Right forelimb (tissue), 1 donor: ENCODE data around the gene TCHH.
"Not testable (repeated sequence)": the region's sequence is repeated elsewhere in the genome, so short reads cannot be mapped to it uniquely, and the experiment has no call there.

Experiments
- DNase-seq: peaks from one replicate; pipeline ENCODE4 v3.0.0-alpha.2; 2018

Gene TCHH

GRCh38 chr1:152110860-152111514 lies 4.3 kb downstream of the TCHH start:
- peak; percentile 59 for DNase-seq

- peak; percentile 49 for DNase-seq
Measured at GRCh38 chr1:152110365-152110859, 4.8 kb downstream of the TCHH start.

DNA sequence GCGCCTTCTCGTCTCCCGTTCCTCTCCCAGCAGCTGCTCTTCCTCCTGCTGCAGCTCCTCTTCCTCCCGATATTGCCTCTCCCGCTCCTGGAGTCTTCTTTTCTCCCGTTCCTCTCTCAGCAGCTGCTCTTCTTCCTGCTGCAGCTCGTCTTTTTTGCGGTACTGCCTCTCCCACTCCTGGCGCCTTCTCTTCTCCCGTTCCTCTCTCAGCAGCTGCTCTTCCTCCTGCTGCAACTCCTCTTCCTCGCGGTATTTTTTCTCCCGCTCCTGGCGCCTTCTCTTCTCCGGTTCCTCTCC lies 5.3 kb downstream of the TCHH start:
- no peak for DNase-seq

DNA sequence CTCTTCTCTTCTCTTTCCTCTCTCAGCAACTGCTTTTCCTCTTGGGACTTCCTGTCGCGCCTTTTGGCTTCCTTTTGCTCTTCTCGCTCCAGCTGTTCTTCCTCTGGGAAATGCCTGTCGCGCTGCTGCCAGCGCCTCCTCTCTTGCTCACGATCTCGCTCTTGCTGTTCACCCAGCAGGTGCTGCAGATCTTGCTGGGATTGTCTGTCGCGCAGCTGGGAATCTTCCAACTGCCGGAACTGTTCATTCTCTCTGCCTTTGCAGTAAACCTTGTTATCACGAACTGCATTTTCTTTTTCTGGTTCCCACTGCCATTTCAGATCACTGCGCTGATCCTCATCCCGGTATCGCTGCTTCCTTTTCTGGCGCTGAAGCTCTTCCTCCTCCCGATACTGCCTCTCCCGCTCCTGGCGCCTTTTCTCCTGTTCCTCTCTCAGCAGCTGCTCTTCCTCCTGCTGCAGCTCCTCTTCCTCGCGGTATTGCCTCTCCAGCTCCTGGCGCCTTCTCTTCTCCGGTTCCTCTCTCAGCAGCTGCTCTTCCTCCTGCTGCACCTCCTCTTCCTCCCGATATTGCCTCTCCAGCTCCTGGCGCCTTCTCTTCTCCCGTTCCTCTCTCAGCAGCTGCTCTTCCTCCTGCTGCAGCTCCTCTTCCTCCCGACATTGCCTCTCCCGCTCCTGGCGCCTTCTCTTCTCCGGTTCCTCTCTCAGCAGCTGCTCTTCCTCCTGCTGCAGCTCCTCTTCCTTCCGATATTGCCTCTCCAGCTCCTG lies 5.8 kb downstream of the TCHH start:
- no peak for DNase-seq

DNA sequence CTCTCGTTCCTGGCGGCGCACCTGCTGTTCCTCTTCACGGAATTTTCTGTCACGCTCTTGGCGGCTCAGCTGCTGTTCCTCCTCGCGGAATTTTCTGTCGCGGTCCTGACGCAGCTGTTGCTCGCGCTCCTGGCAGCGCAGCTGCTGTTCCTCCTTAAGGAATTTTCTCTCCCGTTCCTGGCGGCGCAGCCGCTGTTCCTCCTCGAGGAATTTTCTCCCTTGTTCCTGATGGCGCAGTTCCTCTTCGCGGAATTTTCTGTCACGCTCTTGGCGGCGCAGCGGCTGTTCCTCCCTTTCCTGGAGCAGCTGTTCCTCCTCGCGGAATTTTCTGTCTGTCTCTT lies 6.4 kb downstream of the TCHH start:
- DNase-seq = no peak

- DNase-seq = no peak
Measured at GRCh38 chr1:152107984-152108881, 7.0 kb downstream of the TCHH start.

GRCh38 chr1:152107031-152107983 lies 7.9 kb downstream of the TCHH start:
- no peak for DNase-seq

DNA sequence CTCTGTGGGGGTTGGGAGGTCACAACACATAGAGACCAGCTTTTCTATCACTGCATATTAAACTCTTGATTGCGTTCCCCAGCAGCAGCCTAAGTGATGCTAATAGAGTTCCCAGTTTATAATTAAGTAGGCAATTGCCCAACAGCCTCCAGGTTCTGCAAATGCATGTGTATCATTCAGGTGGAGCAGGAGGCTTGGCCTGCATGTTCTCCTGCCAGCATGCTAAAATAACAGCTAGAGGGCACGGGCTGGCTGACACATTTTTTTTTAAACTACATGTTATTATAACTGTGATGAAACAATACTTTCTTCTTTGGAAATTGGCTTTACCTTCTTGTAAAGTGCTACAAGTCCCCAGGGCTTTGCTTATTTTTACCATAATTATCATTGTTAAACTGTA lies 10.4 kb downstream of the TCHH start:
- DNase-seq = no peak

GRCh38 chr1:152096931-152097330 lies 18.3 kb downstream of the TCHH start:
- no peak for DNase-seq

DNA sequence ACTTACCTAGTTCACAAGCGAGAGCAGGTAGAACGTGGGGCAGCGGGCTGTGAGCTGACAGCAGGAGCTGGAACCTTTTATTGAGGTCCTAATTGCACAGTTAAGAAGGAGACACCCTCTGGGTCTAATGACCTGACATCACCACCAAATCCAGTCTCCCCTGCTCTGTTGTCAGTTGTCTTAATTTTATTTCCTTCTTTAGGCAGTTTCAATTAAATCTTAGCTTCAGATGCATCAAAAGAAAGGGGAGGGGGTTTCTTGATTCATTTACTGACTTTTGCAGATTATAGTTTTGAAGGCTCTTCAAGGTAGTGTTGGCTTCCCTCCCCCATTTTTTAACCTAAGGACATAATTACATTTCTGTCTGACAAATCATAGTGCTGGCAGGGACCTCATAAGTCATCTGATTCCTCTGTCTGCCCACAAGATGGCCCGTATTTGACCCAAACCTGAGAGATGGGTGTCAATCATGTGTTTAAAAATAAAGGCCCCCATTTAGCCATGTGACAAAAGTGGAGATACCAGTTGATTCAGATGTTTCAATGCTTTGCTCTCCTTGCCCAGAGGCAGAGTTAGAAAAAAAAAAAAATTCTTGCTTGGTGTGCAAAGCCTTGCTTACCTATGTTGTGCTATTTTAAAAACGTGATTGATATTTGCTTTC lies 26.1 kb downstream of the TCHH start, which contains the start of gene TCHHL1:
TCHHL1 (minus strand) TSS at position 51 of the 661 bp plus-strand sequence. CDS start 921 bp downstream, outside the sequence.
- no peak for DNase-seq

DNA sequence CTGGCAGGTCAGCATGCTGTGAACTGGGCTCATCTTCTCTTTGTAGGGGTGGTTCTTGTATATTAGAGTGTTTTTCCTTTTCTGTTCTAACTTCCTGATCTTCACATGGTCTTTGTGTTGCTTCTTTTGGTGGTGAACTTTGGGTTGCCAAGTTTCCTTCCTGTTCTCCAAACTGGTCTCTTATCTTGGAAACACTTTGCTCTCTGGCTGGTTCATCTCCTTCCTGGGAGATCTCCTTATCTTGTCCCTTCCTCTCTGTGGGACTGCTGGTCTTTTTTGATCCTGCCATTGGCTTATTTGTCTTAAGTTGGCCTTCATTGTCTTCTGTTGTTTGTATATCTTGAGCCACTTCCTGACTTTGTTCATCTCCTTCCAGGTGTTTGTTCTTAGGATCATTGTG lies 28.5 kb downstream of the TCHH start:
- DNase-seq = no peak

DNA sequence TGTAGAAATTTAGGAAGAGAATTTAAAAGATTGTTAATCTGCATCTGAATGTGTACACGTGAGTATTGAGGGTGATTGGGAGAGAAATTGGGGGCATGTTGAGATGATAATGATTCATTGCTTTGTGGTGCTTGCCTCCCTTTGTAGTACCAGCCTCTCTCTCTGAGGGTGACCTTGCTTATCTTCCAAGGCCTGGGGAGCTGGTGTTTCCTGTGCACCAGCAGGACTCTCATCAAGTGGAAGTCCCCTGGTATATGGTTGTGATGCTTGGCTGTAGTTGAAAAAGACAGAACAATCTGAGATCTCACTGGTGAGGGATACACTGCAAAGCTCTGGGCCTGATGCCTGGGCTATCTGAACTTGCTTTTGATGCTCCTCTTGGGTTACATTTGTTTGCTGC lies 30.4 kb downstream of the TCHH start:
- no peak for DNase-seq

DNA sequence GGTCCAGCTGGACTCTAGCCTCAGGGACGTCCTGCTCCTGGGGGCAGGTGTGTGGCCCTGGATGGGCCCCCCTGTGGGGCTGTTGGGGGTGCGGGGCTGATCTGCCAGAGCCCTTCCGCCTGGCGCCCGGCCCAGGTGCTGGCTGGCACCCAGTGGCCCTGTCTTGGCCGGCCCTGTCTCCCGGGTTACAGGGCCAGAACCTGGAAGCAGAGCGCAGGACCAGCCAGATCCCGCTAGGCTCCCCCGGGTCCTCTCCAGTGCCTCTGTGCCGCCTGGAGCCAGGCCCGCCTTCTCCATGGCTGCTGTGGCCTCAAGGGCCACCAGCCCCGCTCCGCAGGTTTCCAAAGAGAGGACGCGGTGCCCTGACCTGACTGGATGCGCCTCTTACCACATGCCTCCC lies 34.2 kb downstream of the TCHH start:
- not testable (repeated sequence) for DNase-seq

- DNase-seq = not testable (repeated sequence)
Measured at GRCh38 chr1:152080494-152080893, 34.8 kb downstream of the TCHH start.

DNA sequence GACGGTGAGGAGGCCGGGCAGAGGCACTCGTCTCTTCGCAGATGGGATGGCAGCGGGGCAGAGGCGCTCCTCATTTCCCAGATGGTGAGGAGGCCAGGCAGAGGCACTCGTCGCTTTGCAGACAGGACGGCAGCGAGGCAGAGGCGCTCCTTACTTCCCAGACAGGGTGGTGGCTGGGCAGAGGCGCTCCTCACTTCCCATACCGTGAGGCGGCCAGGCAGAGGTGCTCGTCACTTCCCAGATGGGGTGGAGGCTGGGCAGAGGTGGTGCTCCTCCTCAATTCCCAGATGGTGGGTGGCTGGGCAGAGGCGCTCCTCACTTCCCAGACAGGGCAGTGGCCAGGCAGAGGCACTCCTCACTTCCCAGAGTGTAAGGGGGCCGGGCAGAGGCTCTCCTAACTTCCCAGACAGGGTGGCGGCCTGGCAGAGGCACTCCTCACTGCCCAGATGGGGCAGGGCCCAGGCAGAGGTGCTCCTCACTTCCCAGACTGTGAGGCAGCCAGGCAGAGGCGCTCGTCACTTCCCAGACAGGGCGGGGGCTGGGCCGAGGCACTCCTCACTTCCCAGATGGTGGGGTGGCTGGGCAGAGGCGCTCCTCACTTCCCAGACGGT lies 36.3 kb downstream of the TCHH start:
- no peak for DNase-seq

DNA sequence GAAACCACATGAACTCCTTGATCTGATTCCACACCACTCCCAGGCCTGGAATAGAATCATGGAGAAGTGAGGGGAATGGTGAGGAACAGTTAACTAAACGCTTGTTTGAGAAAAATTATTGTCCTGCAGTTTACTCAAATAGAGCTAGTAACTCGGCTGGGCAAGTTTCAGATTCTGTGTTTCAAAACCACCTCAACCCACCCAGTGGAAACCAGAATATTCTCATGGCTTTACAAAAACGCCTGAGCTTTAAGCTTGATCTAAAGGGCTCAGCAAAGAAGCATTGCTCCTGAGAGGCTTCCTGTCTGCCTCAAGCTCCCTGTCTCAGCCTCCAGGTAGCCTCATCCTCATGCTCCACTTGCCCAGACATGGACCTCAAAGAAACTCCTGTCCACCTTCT lies 42.9 kb downstream of the TCHH start:
- DNase-seq = no peak

GRCh38 chr1:152071123-152071522 lies 44.1 kb downstream of the TCHH start:
- no peak for DNase-seq

DNA sequence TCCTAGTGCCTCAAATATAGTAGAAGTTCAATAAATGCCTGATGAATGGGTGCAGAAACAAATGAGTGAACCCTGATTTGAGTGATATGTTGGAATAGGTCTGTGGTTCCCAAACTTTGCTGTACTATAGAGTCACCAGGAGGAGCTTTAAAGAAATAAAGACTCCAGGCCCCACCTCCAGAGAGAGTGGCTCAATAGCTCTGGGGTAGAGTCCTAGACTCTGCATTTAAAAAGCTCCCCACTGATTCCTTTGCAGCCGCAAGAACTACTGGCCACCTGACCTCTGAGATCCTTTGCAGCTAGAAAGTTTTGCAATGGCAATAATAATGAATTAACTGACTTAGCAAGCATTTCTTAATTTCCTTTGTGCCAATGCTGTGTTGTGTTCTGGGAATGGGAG lies 47.3 kb downstream of the TCHH start:
- DNase-seq = no peak

DNA sequence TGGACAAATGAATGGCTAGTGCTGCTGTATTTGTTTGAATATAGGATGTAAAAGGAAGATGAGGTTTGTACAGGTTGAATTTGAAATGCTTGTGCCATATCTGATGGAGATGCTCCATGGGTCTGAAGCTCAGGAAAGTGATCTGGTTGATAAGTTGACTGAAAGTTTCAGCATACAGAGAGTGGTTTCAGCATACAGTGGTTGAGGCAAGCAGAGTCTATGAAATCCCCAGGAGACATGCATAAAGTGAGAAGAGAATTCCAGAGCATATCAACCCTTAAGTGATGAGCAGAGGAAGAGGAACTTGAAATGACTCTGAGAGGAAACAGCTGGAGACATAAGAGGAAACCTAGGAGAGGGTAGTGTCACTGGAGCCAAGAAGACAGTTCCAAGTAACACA lies 48.1 kb downstream of the TCHH start:
- no peak for DNase-seq

GRCh38 chr1:152061952-152062351 lies 53.3 kb downstream of the TCHH start:
- no peak for DNase-seq
